Mesenteric fat pad (tissue), 1 donor: ENCODE measurements around the gene F12. TPM values are rescaled to one million over a fixed set of nuclear protein-coding genes. Genes with fewer than 3 reads are reported as not detected.
"Not testable (repeated sequence)": the region's sequence is repeated elsewhere in the genome, so short reads cannot be mapped to it uniquely, and the experiment has no call there.

ENCODE experiments used
- DNase-seq: peaks from one replicate; pipeline ENCODE4 v3.0.0-alpha.2; 2020; ENCODE audit warnings: low spot score
- total RNA-seq: library from RNA; stranded (reverse); fragmentation: NEBNext Ultra II Directional; extraction: Animal tissue kit (Norgen Biotek cat#: 25700); gene quantifications from one replicate; pipeline ENCODE4 v1.2.1, GENCODE V29; 2021
- donor health status: DM: yes; HTN: yes; CAD: no.

The F12 gene
- total RNA-seq, 1 donor from 2014 or later = not detected

GRCh38 chr5:177417081-177417480, 7.7 kb upstream of the F12 start:
- DNase-seq = not testable (repeated sequence)

GRCh38 chr5:177414481-177414880, 5.1 kb upstream of the F12 start:
- no peak for DNase-seq

GRCh38 chr5:177412603-177413233, 3.4 kb upstream of the F12 start:
- no peak for DNase-seq

- DNase-seq = no peak
These were observed 1.2 kb upstream of the F12 start for GRCh38 chr5:177410575-177410974.

GRCh38 chr5:177405805-177406204, 3.6 kb downstream of the F12 start:
- no peak for DNase-seq

- no peak for DNase-seq
These were observed 4.1 kb downstream of the F12 start for GRCh38 chr5:177405312-177405711.

DNA sequence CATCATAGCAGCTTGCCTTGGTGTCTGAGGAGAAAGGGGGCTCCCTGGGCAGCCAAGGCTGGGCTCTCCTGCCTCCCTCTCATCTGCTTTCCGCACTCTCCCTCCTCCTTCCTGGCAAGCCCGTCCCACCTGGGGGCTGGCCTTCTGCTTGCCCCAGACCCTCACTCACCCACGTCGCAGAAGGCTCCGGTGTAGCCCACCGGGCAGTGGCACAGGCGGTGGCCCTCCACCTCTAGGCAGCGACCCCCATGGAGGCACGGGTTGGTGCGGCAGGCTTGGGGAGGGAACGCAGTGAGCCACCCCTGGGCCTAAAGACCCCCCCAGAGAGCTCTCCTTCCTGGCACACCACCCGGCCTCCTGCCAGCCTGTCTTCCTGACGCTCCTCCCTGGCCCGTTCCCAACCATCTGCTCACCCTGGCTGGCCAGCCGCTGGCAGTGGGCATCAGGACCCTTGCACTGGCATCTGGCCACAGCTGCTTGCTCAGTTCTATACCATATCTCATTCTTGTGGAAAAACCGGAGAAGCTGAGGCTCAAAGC, 4.7 kb downstream of the F12 start:
- no peak for DNase-seq

DNA sequence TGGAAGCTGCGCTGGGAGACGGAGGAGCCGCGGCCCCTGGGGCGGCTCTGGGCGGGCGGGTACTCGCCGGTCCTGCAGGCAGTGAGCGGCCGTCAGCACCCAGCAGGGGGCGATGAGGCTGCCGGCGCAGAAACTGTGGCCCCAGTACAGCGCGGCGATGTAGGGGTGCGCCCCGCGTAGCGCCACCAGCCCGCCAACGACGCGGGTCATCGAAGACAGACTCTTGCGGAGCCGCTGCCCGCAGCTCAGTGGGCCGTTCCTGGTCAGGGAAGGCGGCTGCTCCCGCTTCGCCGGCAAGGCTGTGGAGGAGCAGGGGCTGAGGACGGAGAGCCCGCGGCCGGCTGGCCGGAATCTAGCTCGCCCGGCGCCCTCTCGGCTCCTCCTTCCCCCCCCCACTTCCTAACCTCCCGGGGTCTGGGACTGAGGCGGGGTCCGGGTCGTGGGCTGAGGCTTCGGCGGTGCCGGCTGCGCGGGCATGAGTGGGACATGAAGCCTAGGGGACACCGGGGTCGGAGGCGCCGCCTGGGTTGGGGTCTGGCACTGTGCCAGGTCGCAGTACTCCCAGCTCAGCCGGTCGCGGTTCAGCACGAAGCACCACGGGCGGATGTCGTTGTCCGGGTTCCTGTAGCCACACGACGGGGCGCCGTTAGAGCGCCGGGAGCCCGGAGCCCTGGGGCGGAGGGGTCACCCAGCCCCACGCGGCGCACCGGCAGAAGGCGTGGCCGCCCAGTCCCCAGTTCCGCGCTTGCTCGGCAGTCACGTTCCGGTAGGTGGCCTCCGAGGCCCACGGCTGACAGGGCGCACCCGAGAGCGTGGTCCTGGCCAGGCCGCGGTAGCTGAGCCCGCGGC, 5.3 kb downstream of the F12 start:
- peak; percentile 97 for DNase-seq

DNA sequence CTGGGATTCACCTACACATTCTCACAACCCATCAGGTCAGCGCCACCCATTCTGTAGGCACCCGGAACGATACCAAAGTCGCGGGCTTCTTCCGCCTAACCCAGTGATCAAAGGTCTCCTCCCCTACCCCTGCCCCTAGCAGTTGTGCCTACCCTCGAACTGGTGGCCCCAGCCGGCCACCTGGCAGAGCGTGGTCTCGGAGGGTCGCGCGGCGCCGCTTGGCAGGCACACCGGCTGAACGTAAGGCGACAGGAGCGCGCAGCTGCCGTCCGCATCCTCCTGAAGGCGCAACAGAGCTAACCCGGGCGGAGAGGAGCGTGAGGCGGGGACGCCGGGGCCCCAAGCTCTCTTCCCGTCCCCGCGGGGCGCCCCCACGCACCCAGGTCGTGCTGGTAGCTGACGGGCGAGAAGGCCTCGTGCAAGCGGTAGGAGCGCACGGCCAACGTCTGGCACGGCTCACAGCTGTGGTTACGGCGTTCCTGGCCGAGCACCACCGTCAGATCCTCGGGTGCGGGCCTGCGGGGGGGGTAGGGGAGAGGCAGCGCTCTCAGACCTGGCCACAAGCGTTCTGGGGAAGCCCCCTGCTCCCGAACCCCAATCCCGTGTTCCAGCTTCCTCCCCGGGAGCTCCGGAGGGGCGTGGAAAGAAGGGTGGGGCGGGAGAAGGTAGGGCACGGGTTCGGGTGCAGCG, 6.1 kb downstream of the F12 start:
- no peak for DNase-seq

GRCh38 chr5:177402271-177403043, 6.9 kb downstream of the F12 start:
- no peak for DNase-seq

DNA sequence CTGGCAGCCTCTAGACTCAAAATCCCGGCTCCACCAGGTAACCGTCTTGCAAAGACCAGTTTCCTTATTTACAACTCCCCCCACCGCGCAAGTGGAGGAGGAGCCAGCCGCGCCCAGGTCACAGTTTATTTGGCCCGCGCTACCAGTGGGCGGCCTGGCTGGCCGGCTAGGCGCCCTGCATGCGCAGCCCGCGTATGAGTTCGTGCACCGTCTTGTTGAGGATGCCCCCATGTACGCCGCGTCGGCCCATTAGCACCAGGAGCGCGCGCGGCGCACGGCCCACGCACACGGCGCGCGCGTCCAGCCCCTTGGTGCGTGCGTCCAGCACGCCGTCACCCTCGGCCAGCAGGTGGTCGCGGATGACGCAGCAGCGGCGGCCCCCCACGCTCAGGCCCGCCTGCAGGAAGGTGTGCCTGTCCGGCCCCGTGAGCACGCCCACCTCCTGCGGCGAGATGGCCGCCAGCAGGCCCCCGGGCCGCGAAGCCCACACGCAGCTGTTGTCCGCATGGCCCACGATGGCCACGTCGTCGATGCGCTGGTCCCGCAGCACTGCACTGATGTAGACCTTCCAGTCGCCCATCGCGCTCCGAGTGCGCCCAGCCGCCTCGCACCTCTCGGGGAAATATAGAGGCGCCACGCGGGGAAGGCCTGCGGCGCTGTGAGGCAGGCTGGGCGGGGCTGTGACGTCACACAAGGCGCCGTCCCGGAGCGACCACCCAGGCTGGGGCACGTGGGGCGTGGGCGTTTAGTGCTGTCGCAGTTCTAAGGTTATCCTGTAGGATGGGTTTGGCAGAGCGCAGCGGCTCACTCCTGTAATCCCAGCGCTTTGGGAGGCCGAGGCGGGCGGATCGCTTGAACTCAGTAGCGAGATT, 9.1 kb downstream of the F12 start, which contains the start of gene PFN3:
Gene PFN3, minus strand, starts transcription at position 665 of the 872 bp plus-strand sequence. Its CDS starts 85 bp downstream, at position 580.
- no peak for DNase-seq

GRCh38 chr5:177397875-177398390, 11.4 kb downstream of the F12 start:
- DNase-seq = no peak

DNA sequence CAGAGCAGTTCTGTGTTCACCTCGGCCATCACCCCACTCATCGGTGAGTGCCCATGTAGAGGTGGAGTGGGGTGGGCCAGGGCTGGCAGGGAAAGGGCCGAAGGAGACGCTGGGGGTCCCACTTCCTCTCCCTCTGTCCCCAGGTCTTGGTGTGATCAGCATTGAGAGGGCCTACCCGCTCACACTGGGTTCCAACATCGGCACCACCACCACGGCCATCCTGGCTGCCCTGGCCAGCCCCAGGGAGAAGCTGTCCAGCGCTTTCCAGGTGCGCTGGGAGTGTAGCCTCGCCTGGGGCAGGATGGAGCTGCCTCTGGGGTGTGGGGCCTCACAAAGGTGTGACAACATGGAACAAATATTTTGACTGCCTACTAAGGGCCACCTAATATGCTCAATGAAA, 12.6 kb downstream of the F12 start:
- no peak for DNase-seq

GRCh38 chr5:177396078-177396477, 13.3 kb downstream of the F12 start:
- no peak for DNase-seq

DNA sequence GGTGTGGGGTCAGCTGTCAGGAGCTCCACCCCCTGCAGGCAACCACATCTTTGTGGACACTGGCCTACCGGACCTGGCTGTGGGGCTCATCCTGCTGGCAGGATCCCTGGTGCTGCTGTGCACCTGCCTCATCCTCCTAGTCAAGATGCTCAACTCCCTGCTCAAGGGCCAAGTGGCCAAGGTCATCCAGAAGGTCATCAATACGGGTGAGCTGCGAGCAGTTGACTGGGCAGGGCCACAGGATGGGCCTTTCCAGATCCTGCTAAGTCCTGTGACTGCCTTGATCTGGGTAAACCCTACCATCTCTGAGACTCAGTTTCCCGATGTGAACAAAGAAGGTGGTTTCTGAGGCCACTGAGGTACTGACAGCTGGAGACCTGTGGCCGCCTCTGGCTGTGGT, 15.4 kb downstream of the F12 start:
- no peak for DNase-seq

DNA sequence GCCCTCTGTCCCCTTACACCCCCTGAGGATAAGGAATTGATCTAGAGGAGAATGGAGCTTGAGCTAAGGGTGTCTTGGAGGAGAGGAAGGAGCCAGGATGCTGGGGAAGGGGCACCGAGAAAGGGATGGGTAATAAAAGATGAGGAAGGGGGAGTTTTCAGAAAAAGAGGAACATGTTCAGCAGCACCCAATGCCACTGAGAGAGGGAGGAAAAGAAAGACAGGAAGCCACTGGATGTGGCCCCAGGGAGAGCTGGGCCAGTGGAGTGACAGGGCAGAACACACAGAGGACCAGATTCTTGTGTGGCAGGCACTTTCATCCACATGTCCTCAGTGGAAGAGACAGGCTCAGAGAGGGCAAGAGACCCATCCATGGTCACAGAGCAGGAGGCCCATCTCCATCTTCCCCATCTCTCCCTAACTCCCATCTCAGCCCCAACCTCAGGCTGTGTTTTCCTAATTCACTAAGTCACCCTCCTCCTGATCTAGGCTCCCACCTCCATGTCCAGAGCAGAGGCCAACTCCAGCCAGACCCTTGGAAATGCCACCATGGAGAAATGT, 16.1 kb downstream of the F12 start:
- DNase-seq = no peak

GRCh38 chr5:177392765-177393164, 16.6 kb downstream of the F12 start:
- no peak for DNase-seq

DNA sequence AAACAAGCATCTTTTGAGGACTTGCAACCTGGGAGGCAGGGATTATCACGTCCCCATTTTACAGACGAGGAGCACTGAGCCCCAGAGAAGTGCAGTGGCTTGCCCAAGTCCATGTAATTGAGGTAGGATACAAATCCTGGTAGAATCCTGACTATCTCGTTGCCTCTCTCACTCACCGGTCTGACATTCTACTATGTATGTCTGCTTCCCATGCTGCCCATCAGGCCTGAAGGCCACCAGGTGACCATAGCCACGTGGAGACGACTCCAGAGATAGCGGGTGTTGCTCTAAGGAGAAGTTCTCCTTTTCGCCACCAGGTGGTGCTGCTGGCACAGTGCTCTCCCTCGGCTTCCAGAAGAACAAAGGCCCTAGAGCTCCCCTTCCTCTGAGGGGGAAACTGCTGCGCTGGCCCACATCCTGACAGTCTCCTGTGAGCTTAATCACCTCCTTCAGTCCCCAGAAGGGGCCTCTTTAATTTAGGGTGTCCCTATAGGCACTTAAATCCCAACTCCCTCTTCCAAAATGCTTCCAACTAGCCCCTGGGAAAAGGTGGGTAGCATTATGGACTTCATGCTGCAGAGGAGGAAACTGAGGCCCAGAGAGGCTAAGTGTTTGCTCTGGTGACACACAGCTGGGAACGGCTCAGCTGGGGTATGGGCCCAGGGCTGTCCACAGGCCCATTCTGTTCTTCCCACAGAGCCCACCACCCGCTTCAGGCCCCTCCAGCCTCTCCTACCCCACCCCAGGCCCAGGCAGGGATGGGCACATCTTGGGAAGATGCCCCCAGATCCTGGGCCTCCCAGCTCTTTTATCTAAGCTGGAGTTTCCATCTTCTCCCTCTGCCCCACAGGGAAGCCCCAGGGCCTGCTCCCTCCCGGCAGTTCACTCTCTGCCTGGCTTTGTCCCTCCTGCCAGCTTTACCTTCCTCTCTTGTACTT, 18.7 kb downstream of the F12 start:
- no peak for DNase-seq
